Pancreas (tissue), 10 donors: ENCODE results near the gene MCEMP1. TPM values are rescaled to one million over a fixed set of nuclear protein-coding genes. Genes with fewer than 3 reads are reported as not detected.
A peak's percentile ranks its signal among the peaks of the same experiment; 100 is the strongest.

Experiments
- ATAC-seq, 4 donors: fragments of 200-7000 bp; cut with Tn5 transposase; one replicate each; pipeline versions ENCODE4 v1.8.0 to v1.9.1; 2020; ENCODE audit warnings: mild to moderate bottlenecking in 4 of 4, moderate library complexity in 4 of 4
- DNase-seq, 6 donors: peaks; one replicate each; pipeline ENCODE4 v3.0.0-alpha.2; 2020
- FAIRE-seq: peaks from 2 replicates; lab custom pipeline; 2012; peaks lifted over from hg19 to GRCh38; lab: Jason Lieb, UNC
- H3K27ac ChIP-seq, 4 donors: fragments of 200-600 bp; sonication (generic); 1 replicate in 3 of 4; 2 replicates in 1 of 4; pipeline versions ENCODE4 v1.5.0 to v1.8.0; 2020
- H3K27me3 ChIP-seq, 4 donors: fragments of 200-600 bp; one replicate each; pipeline ENCODE4 v1.8.0; 2021
- H3K36me3 ChIP-seq, 3 donors: fragments of 200-600 bp; sonication (generic) in 1 of 3; one replicate each; pipeline versions ENCODE4 v1.5.0 to v1.8.0; 2020 to 2021
- H3K4me1 ChIP-seq, 3 donors: fragments of 200-600 bp; one replicate each; pipeline ENCODE4 v1.8.0; 2021
- H3K4me3 ChIP-seq, 4 donors: fragments of 200-600 bp; sonication (generic) in 2 of 4; one replicate each; pipeline versions ENCODE4 v1.5.0 to v1.8.0; 2020 to 2021
- H3K9me3 ChIP-seq, 4 donors: fragments of 200-600 bp; one replicate each; pipeline ENCODE4 v1.8.0; 2021
- CTCF ChIP-seq, 4 donors: fragments of 200-600 bp; sonication (generic) in 3 of 4; IDR thresholded peaks; one replicate each; pipeline versions ENCODE4 v1.5.0 to v1.8.0; 2021; ENCODE audit warnings: antibody characterized with exemption in 4 of 4
- WGBS, 2 donors: extraction: QIAGEN DNeasy Blood & Tissue Kit; methylation state at CpG; one replicate each; pipeline ENCODE4 v1.1.7; 2013; 5-methylcytosine and 5-hydroxymethylcytosine counted together
- intact Hi-C, 3 donors: fragments of 100-400 bp; cut with DNase I; formaldehyde crosslinking; loops; one replicate each; pipeline versions ENCODE4 v1.11.1 to v1.14.2; 2022
- polyA plus RNA-seq, 2 donors: library from polyadenylated mRNA; stranded (reverse); fragments of 200-250 nt; gene quantifications; one replicate each; pipeline ENCODE4 v1.2.3, GENCODE V29; 2013
- total RNA-seq, 6 donors: library from RNA; stranded (reverse); fragmentation: NEBNext Ultra II Directional in 4 of 6; extraction: Animal tissue kit (Norgen Biotek cat#: 25700) in 4 of 6; gene quantifications; one replicate each; pipeline versions ENCODE4 v1.2.1 to v1.2.4, GENCODE V29; 2021 to 2023
- donor health status: healthy with polysubstance abuse.
- donor health status: DM: no; HTN: no; CAD: no; lungs with moderate emphysema.
- donor health status: DM: no; HTN: no; CAD: no.
- donor health status: control.
- donor health status: control.
- donor health status: Bipolar disorder and iron deficiency.
- donor health status: DM: yes; HTN: yes; CAD: no.
- donor health status: DM: no; HTN: no; CAD: no.
- donor health status: DM: no; HTN: no; CAD: no.
- donor health status: DM: yes; HTN: yes; CAD: no.

MCEMP1 gene
- total and polyA plus RNA-seq, 8 donors = 0.16 to 1.5 (median 0.39) TPM; not detected in 2

GRCh38 chr19:7631577-7631976, 45.3 kb upstream of the MCEMP1 start:
- Histone ChIP-seq H3K9me3 (no peaks in the 10 kb centered on the region), H3K27ac (no peak overlapping the region), H3K4me1 (peaks cover 11 to 19% (median 16%) of the 10 kb centered on the region in 3 donors), H3K36me3 (no peaks in the 10 kb centered on the region), H3K27me3 (no peaks in the 10 kb centered on the region), H3K4me3 (no peak overlapping the region)
- FAIRE-seq (no peak), DNase-seq (peak in 1 of 6 donors; percentile 58), ATAC-seq (no peak)
- WGBS, 2 donors = 84 to 90% methylated on average over 12 of the region's 12 CpGs
- no peak for TF ChIP-seq CTCF (IDR thresholded peaks at IDR 0.05)
- intact Hi-C loops = no loop called here

- Histone ChIP-seq H3K9me3 (no peaks in the 10 kb centered on the region), H3K27ac (no peak overlapping the region), H3K36me3 (no peaks in the 10 kb centered on the region), H3K27me3 (no peaks in the 10 kb centered on the region), H3K4me3 (no peak overlapping the region), H3K4me1 (peaks cover 11 to 20% (median 16%) of the 10 kb centered on the region in 3 donors)
- ATAC-seq (no peak), FAIRE-seq (no peak), DNase-seq (peak in 1 of 6 donors; percentile 83)
- 85 to 90% methylated on average over 40 of the region's 40 CpGs for WGBS, 2 donors
- no peak for TF ChIP-seq CTCF (IDR thresholded peaks at IDR 0.05)
- intact Hi-C loops = no loop called here
These were observed 44.3 kb upstream of the MCEMP1 start for GRCh38 chr19:7632340-7633203.

GRCh38 chr19:7633698-7634097, 43.2 kb upstream of the MCEMP1 start, which contains the start of gene PCP2:
TSS of gene PCP2 (minus strand) at chr19:7633719. CDS start at chr19:7633457, 262 bp downstream.
- TF ChIP-seq CTCF (IDR thresholded peaks at IDR 0.05) = no peak
- peak in 1 of 6 donors; percentile 39 for DNase-seq

GRCh38 chr19:7635670-7636069, 41.2 kb upstream of the MCEMP1 start:
- Histone ChIP-seq H3K36me3 (no peaks in the 10 kb centered on the region), H3K27ac (no peak overlapping the region), H3K4me3 (no peak overlapping the region), H3K4me1 (peaks cover 1 to 6% (median 3%) of the 10 kb centered on the region in 3 donors), H3K9me3 (no peaks in the 10 kb centered on the region), H3K27me3 (no peaks in the 10 kb centered on the region)
- intact Hi-C loops = no loop called here
- 51 to 58% methylated on average over 6 of the region's 6 CpGs for WGBS, 2 donors
- ATAC-seq (no peak), DNase-seq (no peak), FAIRE-seq (no peak)
- no peak for TF ChIP-seq CTCF (IDR thresholded peaks at IDR 0.05)

More at GRCh38 chr19:7633698-7634097, 43.2 kb upstream of the MCEMP1 start, which contains the start of gene PCP2:
- H3K4me1 ChIP-seq = peaks cover 5 to 12% (median 8%) of the 10 kb centered on the region in 3 donors
- H3K27me3 ChIP-seq = no peaks in the 10 kb centered on the region
- H3K36me3 ChIP-seq = no peaks in the 10 kb centered on the region
- ATAC-seq (no peak), FAIRE-seq (no peak)
- 0 to 12% methylated on average over 1 to 2 of the region's 2 CpGs for WGBS, 2 donors
- no peak within 1 kb of the TSS for H3K27ac ChIP-seq
- H3K9me3 ChIP-seq = no peaks in the 10 kb centered on the region
- H3K4me3 ChIP-seq = no peak within 1 kb of the TSS
- intact Hi-C loops = no loop called here
